SK-N-SH (cell line): Measurements from ENCODE around the gene SNU13.

Source experiments
- CTCF ChIP-seq: fragments of 200-600 bp; sonication (generic); IDR thresholded peaks from 2 replicates; pipeline ENCODE4 v1.6.1; 2017; ENCODE audit warnings: antibody characterized with exemption, mild to moderate bottlenecking, moderate library complexity
- FOXJ3 ChIP-seq: sonication (generic); formaldehyde crosslinking; IDR thresholded peaks from 2 replicates; pipeline ENCODE4 v1.5.1; 2020; ENCODE audit warnings: mild to moderate bottlenecking, missing genetic modification reagents
- FOXM1 ChIP-seq: IDR thresholded peaks from 2 replicates; pipeline ENCODE4 v1.4.0; 2012; ENCODE audit warnings: low read depth, mild to moderate bottlenecking
- GABPA ChIP-seq: IDR thresholded peaks from 2 replicates; pipeline ENCODE4 v1.4.0; 2012; ENCODE audit warnings: low read depth, mild to moderate bottlenecking
- NRF1 ChIP-seq: IDR thresholded peaks from 2 replicates; pipeline ENCODE4 v1.6.1; 2012; ENCODE audit warnings: low read depth, mild to moderate bottlenecking, low read length
- POLR2AphosphoS5 ChIP-seq: IDR thresholded peaks from 2 replicates; pipeline ENCODE4 v1.6.1; 2012; ENCODE audit warnings: low read depth, low read length
- RCOR1 ChIP-seq: fragments of 150-350 bp; IDR thresholded peaks from 2 replicates; pipeline ENCODE4 v1.6.1; 2017; ENCODE audit warnings: antibody characterized with exemption, low read length
- REST ChIP-seq: IDR thresholded peaks from 2 replicates; pipeline ENCODE4 v1.6.1; 2012; ENCODE audit warnings: mild to moderate bottlenecking, low read depth, low read length, moderate library complexity
- RFX5 ChIP-seq: IDR thresholded peaks from 2 replicates; pipeline ENCODE4 v1.6.1; 2012; ENCODE audit warnings: mild to moderate bottlenecking, improper control_type of control experiment, low read length
- TAF1 ChIP-seq: IDR thresholded peaks from 2 replicates; pipeline ENCODE4 v1.6.1; 2012; ENCODE audit warnings: low read depth, mild to moderate bottlenecking, low read length, moderate library complexity, borderline replicate concordance
- TCF12 ChIP-seq: IDR thresholded peaks from 2 replicates; pipeline ENCODE4 v1.4.0; 2012
- USF1 ChIP-seq: IDR thresholded peaks from 2 replicates; pipeline ENCODE4 v1.4.0; 2012; ENCODE audit warnings: low read depth, borderline replicate concordance
- USF2 ChIP-seq: fragments of 150-350 bp; IDR thresholded peaks from 2 replicates; pipeline ENCODE4 v1.6.1; 2017; ENCODE audit warnings: antibody characterized with exemption, low read length, low read depth, borderline replicate concordance

- TF ChIP-seq REST = no peak
- no peak for TF ChIP-seq TAF1
- no peak for TF ChIP-seq CTCF
- no peak for TF ChIP-seq RFX5
- no peak for TF ChIP-seq NRF1
- no peak for TF ChIP-seq GABPA
- no peak for TF ChIP-seq TCF12
- no peak for TF ChIP-seq USF2
- TF ChIP-seq RCOR1 = no peak
- no peak for TF ChIP-seq FOXM1
- TF ChIP-seq POLR2AphosphoS5 = no peak
- TF ChIP-seq USF1 = no peak
- TF ChIP-seq FOXJ3 = no peak
Measured at GRCh38 chr22:41638748-41639147, 49.9 kb downstream of the SNU13 start.
